Liver (tissue), 3 donors: ENCODE data around the gene SCIMP.

Source experiments
- EGR1 ChIP-seq, 2 donors: IDR thresholded peaks; 2 replicates each; pipeline ENCODE4 v1.6.1; 2016 to 2018; ENCODE audit warnings: antibody characterized with exemption in 2 of 2, low read depth in 2 of 2
- FOXA1 ChIP-seq: IDR thresholded peaks from 2 replicates; pipeline ENCODE4 v1.6.1; 2016; ENCODE audit warnings: antibody characterized with exemption
- GABPA ChIP-seq, 2 donors: IDR thresholded peaks in 1 of 2; conservative IDR thresholded peaks in 1 of 2; 2 replicates each; pipeline ENCODE4 v1.6.1; 2016; ENCODE audit warnings: antibody characterized with exemption in 2 of 2, mild to moderate bottlenecking in 1 of 2, moderate library complexity in 1 of 2
- JUND ChIP-seq, 2 donors: IDR thresholded peaks; 2 replicates each; pipeline ENCODE4 v1.6.1; 2016; ENCODE audit warnings: antibody characterized with exemption in 2 of 2
- RAD21 ChIP-seq, 2 donors: IDR thresholded peaks; 2 replicates each; pipeline ENCODE4 v1.6.1; 2016; ENCODE audit warnings: antibody characterized with exemption in 2 of 2, mild to moderate bottlenecking in 2 of 2
- RXRA ChIP-seq, 2 donors: IDR thresholded peaks; 2 replicates each; pipeline ENCODE4 v1.6.1; 2017 to 2018; ENCODE audit warnings: antibody characterized with exemption in 2 of 2, mild to moderate bottlenecking in 1 of 2
- SP1 ChIP-seq: IDR thresholded peaks from 2 replicates; pipeline ENCODE4 v1.6.1; 2018; ENCODE audit warnings: antibody characterized with exemption, mild to moderate bottlenecking
- TAF1 ChIP-seq: conservative IDR thresholded peaks from 2 replicates; pipeline ENCODE4 v1.6.1; 2016; ENCODE audit warnings: antibody characterized with exemption, mild to moderate bottlenecking
- YY1 ChIP-seq: IDR thresholded peaks from 2 replicates; pipeline ENCODE4 v1.6.1; 2016; ENCODE audit warnings: antibody characterized with exemption, mild to moderate bottlenecking
- TF ChIP-seq, protein P1 (sequence below): fragments of 150-350 bp; IDR thresholded peaks from 2 replicates; pipeline ENCODE4 v1.5.1; 2017; ENCODE audit warnings: improper control_type of control experiment, low read depth, low read length; ENCODE audit not compliant: missing input control
- TF ChIP-seq, protein P2 (sequence below): IDR thresholded peaks from 2 replicates; pipeline ENCODE4 v1.6.1; 2016; ENCODE audit warnings: antibody characterized with exemption
- TF ChIP-seq, protein P3 (sequence below): IDR thresholded peaks from 2 replicates; pipeline ENCODE4 v1.6.1; 2016; ENCODE audit warnings: antibody characterized with exemption, mild to moderate bottlenecking
- TF ChIP-seq, protein P4 (sequence below): IDR thresholded peaks from 2 replicates; pipeline ENCODE4 v1.6.1; 2016; ENCODE audit warnings: antibody characterized with exemption
- TF ChIP-seq, protein P5 (sequence below): IDR thresholded peaks from 2 replicates; pipeline ENCODE4 v1.6.1; 2016; ENCODE audit warnings: antibody characterized with exemption
- donor health status: healthy.
- donor health status: healthy.

DNA sequence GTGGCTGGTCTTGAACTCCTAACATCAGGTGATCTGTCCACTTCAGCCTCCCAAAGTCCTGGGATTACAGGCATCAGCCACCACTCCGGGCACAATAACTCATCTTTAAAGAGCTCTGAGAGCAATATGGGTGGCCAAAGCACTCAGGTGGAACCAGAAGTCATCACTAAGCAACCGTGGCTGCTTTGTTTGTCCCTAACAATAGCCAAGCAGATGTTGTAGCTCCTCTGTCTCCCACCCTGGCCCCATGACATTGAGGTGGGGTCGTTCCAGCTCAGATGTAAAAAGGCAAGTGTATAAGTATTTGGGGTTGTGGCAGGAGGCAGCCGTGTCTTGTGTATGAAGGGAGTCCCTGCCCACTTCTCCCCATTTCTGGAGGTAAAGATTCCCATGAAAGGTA lies 3.7 kb upstream of the SCIMP start:
- TF ChIP-seq, protein P1, sequence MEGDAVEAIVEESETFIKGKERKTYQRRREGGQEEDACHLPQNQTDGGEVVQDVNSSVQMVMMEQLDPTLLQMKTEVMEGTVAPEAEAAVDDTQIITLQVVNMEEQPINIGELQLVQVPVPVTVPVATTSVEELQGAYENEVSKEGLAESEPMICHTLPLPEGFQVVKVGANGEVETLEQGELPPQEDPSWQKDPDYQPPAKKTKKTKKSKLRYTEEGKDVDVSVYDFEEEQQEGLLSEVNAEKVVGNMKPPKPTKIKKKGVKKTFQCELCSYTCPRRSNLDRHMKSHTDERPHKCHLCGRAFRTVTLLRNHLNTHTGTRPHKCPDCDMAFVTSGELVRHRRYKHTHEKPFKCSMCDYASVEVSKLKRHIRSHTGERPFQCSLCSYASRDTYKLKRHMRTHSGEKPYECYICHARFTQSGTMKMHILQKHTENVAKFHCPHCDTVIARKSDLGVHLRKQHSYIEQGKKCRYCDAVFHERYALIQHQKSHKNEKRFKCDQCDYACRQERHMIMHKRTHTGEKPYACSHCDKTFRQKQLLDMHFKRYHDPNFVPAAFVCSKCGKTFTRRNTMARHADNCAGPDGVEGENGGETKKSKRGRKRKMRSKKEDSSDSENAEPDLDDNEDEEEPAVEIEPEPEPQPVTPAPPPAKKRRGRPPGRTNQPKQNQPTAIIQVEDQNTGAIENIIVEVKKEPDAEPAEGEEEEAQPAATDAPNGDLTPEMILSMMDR, result no peak
- TF ChIP-seq RXRA (IDR thresholded peaks at IDR 0.05) (no peak), JUND (IDR thresholded peaks at IDR 0.05) (no peak), GABPA (IDR thresholded peaks at IDR 0.05 in 1 of 2, conservative IDR thresholded peaks at IDR 0.05 in 1 of 2) (no peak), EGR1 (IDR thresholded peaks at IDR 0.05; ENCODE audit: low read depth in 2 of 2) (no peak), TAF1 (no peak), RAD21 (IDR thresholded peaks at IDR 0.05) (no peak), FOXA1 (no peak), SP1 (no peak), YY1 (no peak)
- TF ChIP-seq, protein P2, sequence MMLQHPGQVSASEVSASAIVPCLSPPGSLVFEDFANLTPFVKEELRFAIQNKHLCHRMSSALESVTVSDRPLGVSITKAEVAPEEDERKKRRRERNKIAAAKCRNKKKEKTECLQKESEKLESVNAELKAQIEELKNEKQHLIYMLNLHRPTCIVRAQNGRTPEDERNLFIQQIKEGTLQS, result no peak
- TF ChIP-seq, protein P3, sequence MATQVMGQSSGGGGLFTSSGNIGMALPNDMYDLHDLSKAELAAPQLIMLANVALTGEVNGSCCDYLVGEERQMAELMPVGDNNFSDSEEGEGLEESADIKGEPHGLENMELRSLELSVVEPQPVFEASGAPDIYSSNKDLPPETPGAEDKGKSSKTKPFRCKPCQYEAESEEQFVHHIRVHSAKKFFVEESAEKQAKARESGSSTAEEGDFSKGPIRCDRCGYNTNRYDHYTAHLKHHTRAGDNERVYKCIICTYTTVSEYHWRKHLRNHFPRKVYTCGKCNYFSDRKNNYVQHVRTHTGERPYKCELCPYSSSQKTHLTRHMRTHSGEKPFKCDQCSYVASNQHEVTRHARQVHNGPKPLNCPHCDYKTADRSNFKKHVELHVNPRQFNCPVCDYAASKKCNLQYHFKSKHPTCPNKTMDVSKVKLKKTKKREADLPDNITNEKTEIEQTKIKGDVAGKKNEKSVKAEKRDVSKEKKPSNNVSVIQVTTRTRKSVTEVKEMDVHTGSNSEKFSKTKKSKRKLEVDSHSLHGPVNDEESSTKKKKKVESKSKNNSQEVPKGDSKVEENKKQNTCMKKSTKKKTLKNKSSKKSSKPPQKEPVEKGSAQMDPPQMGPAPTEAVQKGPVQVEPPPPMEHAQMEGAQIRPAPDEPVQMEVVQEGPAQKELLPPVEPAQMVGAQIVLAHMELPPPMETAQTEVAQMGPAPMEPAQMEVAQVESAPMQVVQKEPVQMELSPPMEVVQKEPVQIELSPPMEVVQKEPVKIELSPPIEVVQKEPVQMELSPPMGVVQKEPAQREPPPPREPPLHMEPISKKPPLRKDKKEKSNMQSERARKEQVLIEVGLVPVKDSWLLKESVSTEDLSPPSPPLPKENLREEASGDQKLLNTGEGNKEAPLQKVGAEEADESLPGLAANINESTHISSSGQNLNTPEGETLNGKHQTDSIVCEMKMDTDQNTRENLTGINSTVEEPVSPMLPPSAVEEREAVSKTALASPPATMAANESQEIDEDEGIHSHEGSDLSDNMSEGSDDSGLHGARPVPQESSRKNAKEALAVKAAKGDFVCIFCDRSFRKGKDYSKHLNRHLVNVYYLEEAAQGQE, result no peak
- TF ChIP-seq, protein P4, sequence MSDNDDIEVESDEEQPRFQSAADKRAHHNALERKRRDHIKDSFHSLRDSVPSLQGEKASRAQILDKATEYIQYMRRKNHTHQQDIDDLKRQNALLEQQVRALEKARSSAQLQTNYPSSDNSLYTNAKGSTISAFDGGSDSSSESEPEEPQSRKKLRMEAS, result no peak
- TF ChIP-seq, protein P5, sequence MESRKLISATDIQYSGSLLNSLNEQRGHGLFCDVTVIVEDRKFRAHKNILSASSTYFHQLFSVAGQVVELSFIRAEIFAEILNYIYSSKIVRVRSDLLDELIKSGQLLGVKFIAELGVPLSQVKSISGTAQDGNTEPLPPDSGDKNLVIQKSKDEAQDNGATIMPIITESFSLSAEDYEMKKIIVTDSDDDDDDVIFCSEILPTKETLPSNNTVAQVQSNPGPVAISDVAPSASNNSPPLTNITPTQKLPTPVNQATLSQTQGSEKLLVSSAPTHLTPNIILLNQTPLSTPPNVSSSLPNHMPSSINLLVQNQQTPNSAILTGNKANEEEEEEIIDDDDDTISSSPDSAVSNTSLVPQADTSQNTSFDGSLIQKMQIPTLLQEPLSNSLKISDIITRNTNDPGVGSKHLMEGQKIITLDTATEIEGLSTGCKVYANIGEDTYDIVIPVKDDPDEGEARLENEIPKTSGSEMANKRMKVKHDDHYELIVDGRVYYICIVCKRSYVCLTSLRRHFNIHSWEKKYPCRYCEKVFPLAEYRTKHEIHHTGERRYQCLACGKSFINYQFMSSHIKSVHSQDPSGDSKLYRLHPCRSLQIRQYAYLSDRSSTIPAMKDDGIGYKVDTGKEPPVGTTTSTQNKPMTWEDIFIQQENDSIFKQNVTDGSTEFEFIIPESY, result no peak
